ENCODE measurements around the gene FAT1.

The FAT1 gene

GRCh38 chr4:186619088-186619487 lies 104.6 kb downstream of the FAT1 start:
- no peak for DNase-seq (ENCODE audit: low read depth)
- H3K4me3 ChIP-seq (ENCODE audit: low read length) = no peak overlapping the region
- TF ChIP-seq CTCF (conservative IDR thresholded peaks at IDR 0.05; ENCODE audit: low read depth, low read length) = no peak

- DNase-seq (ENCODE audit: low read depth) = no peak
- TF ChIP-seq CTCF (conservative IDR thresholded peaks at IDR 0.05; ENCODE audit: low read depth, low read length) = no peak
- H3K4me3 ChIP-seq (ENCODE audit: low read length) = no peak overlapping the region
Measured at GRCh38 chr4:186617921-186618320, 105.7 kb downstream of the FAT1 start.

- no peak for TF ChIP-seq CTCF (conservative IDR thresholded peaks at IDR 0.05; ENCODE audit: low read depth, low read length)
Measured at GRCh38 chr4:186607490-186607889, 116.2 kb downstream of the FAT1 start.

GRCh38 chr4:186606591-186606992 lies 117.1 kb downstream of the FAT1 start:
- peak; percentile 90 for DNase-seq (ENCODE audit: low read depth)
- no peak overlapping the region for H3K4me3 ChIP-seq (ENCODE audit: low read length)
- TF ChIP-seq CTCF (conservative IDR thresholded peaks at IDR 0.05; ENCODE audit: low read depth, low read length) = no peak

More at GRCh38 chr4:186607490-186607889, 116.2 kb downstream of the FAT1 start:
- DNase-seq (ENCODE audit: low read depth) = no peak
- H3K4me3 ChIP-seq (ENCODE audit: low read length) = no peak overlapping the region

- TF ChIP-seq CTCF (conservative IDR thresholded peaks at IDR 0.05; ENCODE audit: low read depth, low read length) = no peak
- no peak for DNase-seq (ENCODE audit: low read depth)
Measured at GRCh38 chr4:186605261-186605865, 118.3 kb downstream of the FAT1 start.

GRCh38 chr4:186604124-186604807 lies 119.4 kb downstream of the FAT1 start:
- no peak for DNase-seq (ENCODE audit: low read depth)
- no peak overlapping the region for H3K4me3 ChIP-seq (ENCODE audit: low read length)
- TF ChIP-seq CTCF (conservative IDR thresholded peaks at IDR 0.05; ENCODE audit: low read depth, low read length) = no peak

More at GRCh38 chr4:186605261-186605865, 118.3 kb downstream of the FAT1 start:
- H3K4me3 ChIP-seq (ENCODE audit: low read length) = no peak overlapping the region

GRCh38 chr4:186602978-186603377 lies 120.7 kb downstream of the FAT1 start:
- no peak for DNase-seq (ENCODE audit: low read depth)
- TF ChIP-seq CTCF (conservative IDR thresholded peaks at IDR 0.05; ENCODE audit: low read depth, low read length) = no peak
- H3K4me3 ChIP-seq (ENCODE audit: low read length) = no peak overlapping the region
